ENCODE measurements around the gene SUGCT.

SUGCT gene

DNA sequence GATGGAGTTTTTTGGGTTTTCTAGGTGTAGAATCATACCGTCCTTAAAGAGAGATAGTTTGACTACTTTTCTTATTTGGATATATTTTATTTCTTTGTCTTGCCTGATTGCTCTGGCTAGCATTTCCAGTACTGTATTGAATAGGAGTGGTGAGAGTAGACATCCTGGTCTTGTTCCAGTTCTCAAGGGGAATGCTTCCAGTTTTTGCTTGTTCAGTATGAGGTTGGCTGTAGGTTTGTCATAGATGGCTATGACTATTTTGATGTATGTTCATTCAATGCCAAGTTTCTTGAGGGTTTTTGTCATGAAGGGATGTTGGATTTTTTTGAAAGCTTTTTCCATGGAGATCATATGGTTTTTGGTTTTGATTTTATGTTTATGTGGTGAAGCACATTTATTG is 676.9 kb downstream of the SUGCT start:
- no peak for DNase-seq (ENCODE audit: low read depth, low spot score)

- no peak for DNase-seq (ENCODE audit: low read depth, low spot score)
These were observed 680.2 kb downstream of the SUGCT start for GRCh38 chr7:40815022-40815421.

- no peak for DNase-seq (ENCODE audit: low read depth, low spot score)
These were observed 680.7 kb downstream of the SUGCT start for GRCh38 chr7:40815512-40815911.

DNA sequence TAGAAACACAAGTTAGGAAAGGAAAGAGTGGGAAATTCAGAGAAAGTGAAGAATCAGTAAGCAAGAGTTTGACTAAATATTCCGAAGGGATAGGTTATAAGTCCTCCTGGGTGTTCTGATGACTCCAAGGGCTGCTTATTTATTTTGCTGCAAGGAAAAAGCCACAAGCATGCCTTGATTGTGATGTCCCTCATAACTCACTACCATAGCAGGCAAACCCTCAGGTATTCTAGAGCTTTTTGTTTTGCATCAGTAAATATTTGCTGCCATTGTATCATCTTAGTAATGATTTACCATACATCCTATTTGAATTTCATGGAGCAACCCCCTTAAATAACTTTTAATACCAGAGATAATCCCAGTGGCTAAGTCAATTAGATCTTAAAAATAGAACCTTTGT is 688.1 kb downstream of the SUGCT start:
- DNase-seq (ENCODE audit: low read depth, low spot score) = no peak

DNA sequence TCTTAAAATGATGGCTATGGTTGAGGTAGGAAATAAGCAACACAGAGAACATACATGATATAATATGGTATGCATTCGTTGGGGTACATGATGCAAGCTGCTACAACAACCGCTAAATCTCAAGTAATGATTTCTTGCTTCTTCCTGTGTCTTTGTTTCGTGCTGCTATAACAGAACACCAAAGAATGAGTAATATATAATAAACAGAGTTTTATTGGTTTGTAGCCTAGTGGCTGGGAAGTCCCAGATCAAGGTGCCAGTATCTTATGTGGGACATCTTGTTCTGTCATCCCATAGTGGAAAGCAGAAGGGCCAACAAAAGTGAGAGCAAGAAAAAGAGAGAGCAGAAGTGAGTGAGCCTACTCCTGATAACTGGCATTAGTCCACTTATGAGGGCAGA is 689.7 kb downstream of the SUGCT start:
- DNase-seq (ENCODE audit: low read depth, low spot score) = no peak

GRCh38 chr7:40826411-40827221 is 691.8 kb downstream of the SUGCT start:
- DNase-seq (ENCODE audit: low read depth, low spot score) = no peak

DNA sequence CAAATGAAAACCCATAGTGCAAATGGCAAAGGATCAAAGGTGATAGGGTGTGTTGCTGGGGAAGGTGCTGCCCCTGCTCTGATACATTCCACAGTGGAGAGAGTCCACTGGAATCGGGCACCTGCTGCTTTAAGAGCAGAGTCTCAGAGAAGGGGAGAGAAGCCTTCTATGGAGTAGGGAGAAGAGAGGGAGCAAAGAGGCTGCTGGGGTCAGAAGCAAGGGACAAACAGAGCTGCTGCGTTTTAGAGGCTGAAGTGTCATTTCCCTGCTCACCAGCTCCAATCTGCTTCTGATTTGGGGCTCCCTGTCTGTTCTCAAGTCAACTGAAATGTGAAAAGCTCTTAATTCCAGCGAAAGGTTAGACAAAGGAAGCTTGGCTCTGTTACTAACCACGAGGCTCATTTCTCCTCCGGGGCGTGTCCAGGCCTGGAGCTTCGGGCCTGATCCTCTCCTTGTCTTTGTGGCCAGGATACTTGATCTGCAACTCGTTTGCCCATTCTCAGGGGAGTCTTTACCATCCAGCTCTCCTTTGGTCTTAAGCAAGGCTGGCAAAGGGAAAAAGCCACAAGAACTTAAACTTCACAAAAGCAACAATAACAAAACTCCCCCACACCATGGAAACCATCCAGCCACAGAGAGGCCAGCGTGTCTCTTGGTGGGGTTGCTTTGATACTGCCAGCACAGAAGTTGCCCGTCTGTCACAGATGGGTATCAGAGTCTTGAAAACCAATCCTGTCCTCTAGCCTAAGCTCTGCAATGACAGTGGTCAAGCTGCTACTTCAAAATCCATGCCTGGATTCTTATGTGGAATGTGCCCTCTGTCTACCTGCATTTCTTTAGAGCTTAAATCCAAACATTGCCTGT is 692.6 kb downstream of the SUGCT start:
- DNase-seq (ENCODE audit: low read depth, low spot score) = peak; percentile 67

GRCh38 chr7:40828686-40829600 is 694.1 kb downstream of the SUGCT start:
- peak; percentile 85 for DNase-seq (ENCODE audit: low read depth, low spot score)

GRCh38 chr7:40833191-40833887 is 698.5 kb downstream of the SUGCT start:
- no peak for DNase-seq (ENCODE audit: low read depth, low spot score)

GRCh38 chr7:40833888-40834234 is 699.1 kb downstream of the SUGCT start:
- no peak for DNase-seq (ENCODE audit: low read depth, low spot score)

- no peak for DNase-seq (ENCODE audit: low read depth, low spot score)
These were observed 701.4 kb downstream of the SUGCT start for GRCh38 chr7:40836218-40836617.

DNA sequence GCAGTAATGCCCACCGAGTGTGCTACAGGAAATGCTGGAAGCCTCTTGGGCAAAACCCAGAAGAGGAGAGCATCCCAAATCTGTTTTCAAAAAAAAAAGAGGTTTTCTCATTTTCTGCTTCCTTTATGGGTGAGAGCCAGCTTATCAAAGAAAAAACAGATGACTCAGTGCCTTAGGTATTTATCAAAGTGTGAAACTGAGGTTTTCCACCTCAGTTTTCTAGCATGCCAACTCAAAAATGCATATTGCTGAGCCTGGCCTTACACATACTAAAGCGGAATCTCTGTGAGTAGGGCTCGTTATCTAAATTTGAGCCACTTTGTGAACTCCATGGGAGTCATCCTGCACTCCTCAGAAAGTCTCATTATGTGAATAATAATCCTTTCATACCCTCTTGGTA is 705.1 kb downstream of the SUGCT start:
- DNase-seq (ENCODE audit: low read depth, low spot score) = no peak

DNA sequence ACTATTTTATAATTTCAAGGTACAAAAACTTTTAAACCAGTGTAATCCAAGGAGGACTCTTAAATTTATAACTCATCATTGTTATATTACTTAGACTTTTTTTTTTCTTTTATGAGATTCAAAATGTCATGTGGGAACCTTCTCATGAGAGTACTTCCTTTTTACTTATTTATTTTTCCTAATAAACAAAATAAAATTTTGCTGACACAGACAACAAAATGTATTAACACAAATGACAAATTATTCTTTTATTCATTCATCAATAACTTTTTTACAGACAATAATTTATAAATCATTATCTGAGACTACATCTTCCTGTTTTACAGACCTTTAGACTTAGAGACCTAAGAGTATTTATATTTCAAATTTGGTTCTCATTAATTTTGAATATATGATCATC is 706.2 kb downstream of the SUGCT start:
- DNase-seq (ENCODE audit: low read depth, low spot score) = no peak

- DNase-seq (ENCODE audit: low read depth, low spot score) = no peak
These were observed 707.8 kb downstream of the SUGCT start for GRCh38 chr7:40842641-40843040.

GRCh38 chr7:40843338-40843985 is 708.7 kb downstream of the SUGCT start:
- DNase-seq (ENCODE audit: low read depth, low spot score) = no peak

DNA sequence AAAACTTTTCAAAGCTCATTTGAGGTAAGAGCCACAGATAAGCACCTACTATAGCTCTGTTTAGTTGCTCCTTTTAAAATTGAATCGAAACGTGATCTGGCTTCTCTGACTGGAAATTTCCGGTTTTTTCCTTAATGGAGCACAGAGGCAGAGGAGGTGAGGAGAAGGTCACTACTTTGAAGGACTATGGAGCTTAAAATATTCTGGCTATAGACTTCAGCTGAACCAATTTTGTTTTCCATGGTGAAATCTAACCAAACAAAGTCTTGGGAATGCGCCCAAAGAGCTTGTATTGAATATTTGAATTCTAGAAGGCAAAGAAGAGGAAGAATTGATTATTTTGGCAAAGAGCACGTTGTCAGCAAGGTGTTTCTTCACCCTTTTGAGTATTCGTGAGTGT is 711.1 kb downstream of the SUGCT start:
- no peak for DNase-seq (ENCODE audit: low read depth, low spot score)

DNA sequence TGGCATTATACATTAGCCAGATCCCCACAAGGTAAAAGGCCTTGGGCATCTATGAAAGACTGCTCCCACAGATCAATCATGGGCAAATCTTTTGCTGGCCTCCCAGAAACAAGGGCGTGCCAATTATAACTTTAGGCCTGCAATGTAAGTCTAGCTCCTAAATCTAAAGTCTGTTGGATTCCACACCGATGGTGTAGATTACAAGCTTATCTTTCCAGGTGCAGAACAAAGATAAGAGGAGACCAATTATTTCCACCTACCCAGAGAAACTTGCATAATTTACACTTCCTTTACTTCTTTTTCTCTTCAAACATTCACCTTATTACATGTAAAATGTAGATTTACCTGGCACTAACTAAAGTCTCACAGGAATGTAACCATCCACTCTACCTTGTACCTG is 713.1 kb downstream of the SUGCT start:
- DNase-seq (ENCODE audit: low read depth, low spot score) = no peak

GRCh38 chr7:40848541-40849221 is 713.9 kb downstream of the SUGCT start:
- no peak for DNase-seq (ENCODE audit: low read depth, low spot score)

GRCh38 chr7:40850017-40850416 is 715.2 kb downstream of the SUGCT start:
- no peak for DNase-seq (ENCODE audit: low read depth, low spot score)

DNA sequence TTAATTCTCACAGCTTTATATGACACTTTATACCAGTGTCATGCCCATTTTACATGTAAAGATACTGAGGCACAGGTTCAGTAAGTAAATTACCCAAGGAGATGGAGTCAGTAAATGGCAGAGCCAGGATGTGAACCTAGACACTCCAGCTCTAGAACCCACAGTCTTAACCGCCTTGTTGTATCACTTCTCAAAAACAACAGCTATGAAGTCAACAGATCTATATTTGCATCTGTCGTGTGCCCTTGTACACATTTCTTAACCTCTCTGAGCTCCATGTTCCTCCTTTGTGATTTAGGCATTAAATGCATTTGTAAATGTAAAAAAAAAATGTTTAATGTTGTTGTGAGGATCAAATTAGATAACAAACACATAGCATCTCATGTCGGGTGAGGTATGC is 716.2 kb downstream of the SUGCT start:
- DNase-seq (ENCODE audit: low read depth, low spot score) = no peak

Data from brain pericyte (primary cell).